ENCODE measurements around the gene ISCU.
"Not testable (repeated sequence)": the region's sequence is repeated elsewhere in the genome, so short reads cannot be mapped to it uniquely, and the experiment has no call there.

ISCU gene

DNA sequence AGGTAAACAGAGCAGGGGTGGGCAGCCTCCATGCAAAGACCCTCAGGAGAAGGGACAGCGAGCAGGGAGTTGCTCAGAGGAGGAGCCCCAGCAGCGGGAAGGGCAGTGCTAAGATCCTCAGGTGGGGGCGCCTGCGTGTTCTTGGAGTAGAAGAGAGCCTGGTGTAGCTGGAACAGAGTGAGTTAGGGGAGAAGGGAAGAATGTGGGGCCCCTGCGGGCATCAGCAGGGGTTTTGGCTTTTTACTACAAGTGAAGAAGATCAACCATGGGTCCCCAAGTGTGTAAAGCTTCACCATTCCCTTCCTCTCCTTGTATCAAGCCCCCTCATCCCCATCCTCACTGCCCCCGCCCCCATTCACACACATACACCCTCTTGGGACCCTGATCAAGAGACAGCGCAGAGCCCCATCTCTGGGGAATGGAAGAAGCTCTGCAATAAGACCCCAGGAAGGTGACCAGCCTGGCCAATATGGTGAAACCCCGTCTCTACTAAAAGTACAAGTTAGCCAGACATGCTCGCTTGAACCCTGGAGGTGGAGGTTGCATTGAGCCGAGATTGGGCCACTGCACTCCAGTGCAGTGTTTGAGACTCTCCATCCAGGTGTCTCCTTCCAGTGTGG lies 45.7 kb downstream of the ISCU start:
- no peak for DNase-seq

DNA sequence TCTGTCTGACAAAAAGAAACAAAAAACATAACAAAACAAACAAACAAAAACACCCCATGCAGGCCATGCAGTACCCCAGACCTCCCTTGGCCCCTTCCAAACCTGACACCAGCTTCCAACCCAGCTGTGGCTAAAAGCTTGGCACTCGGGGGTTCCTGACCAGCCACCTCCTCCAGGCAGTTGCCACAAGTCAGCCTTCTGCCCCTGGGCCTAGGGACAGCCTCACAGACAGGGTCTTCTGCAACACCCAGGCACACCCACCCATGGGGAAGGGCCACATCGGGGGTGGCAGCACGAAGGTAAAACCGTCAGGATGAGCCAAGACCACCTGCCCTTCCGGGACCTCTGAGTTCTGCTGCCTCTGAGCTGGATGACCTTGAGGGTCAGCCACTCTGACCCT lies 46.2 kb downstream of the ISCU start:
- no peak for DNase-seq

DNA sequence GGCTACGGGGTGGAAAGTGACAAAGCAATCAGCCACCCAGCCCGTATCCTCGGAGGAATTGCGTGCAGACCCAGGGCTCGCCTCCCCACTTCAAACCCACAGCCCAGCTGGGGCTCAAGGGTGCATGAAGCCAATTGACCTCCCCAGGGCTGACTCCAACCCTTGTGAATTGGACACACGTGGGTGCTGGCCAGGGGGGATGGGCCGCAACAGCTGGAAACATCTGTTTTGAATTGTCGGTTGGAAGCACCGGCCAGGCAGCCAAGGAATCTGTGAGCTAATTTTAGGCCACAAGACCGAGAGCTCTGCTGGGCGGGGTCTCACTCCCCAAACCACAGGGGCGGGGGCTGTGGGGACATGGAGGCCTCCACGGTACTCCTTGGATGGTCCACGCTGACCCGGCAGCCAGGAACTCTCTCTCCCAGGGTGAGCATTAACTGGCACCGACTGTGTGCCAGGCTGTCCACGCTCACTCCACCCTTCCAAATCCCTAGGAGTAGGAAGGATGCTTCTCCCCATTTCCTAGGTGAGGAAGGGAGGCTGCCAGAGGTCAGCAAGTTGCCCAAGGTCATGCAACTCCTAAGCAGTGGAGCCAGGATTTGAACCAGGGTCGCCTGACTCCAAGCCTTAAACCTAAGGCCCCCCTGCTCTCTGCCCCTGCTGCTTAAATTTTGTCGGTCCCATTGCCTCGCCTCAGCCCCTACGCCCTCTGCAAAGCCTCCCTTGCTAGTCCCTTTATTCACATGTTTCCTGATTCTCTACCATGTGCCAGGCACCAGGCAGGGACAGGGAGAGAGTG lies 47.3 kb downstream of the ISCU start:
- DNase-seq = no peak

GRCh38 chr12:108610336-108610815 lies 48.0 kb downstream of the ISCU start:
- DNase-seq = no peak

DNA sequence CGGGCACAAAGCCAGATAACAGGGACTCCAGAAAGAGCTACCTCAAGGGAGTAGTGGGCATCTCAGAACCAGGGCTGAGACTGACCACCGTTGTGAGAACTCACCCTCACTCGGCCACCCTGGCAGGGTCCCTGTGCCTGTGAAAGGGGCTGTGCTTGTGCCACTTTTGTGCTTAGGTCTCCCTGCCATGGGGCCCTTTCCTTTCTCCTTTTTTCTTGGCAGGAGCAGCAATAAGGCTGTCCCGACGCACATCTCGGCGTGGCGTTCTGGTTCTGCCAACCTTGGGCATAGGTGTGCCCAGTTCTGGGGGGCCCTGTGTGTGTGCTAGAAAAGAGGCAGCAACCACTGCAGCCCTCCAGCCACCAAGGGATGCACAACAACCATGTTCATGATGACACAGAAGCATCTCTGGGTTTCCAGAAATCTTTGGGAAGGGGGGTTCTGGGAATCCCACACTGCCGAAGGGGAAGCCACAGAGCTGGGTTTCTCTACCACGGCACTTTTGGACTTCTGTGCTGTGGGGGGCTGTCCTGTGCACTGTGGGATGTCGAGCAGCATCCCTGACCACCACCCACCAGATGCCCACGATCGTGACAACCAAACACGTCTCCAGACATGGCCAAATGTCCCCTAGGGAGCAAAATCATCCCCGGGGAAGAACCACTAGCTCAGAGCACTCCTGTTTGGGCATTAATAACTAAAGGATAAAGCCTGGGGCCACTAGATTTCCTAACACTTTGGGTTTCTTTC lies 48.6 kb downstream of the ISCU start:
- no peak for DNase-seq

DNA sequence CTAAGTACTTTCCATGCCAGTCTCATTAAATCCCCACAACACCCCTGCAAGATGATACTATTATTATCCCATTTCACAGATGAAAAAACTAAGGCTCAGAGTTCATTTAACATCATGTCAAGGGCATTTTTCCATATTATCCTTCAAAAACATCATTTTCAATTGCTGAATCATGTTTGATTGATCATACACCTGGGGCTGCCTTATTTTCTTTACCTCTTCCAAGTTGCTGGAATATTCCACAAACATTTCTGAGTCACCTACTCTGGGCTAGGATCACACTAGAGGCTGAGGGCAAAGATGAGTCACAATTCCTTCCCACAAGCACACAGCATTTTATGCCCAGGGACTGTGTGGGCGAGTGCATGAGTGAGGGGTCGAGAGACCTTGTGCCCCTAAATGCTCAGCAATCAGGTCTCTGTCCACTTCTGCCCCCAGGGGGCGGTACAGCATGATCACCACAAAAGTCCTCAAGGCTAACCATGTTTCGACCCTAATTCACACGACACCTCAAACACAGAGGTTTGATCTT lies 49.6 kb downstream of the ISCU start:
- DNase-seq = no peak

DNA sequence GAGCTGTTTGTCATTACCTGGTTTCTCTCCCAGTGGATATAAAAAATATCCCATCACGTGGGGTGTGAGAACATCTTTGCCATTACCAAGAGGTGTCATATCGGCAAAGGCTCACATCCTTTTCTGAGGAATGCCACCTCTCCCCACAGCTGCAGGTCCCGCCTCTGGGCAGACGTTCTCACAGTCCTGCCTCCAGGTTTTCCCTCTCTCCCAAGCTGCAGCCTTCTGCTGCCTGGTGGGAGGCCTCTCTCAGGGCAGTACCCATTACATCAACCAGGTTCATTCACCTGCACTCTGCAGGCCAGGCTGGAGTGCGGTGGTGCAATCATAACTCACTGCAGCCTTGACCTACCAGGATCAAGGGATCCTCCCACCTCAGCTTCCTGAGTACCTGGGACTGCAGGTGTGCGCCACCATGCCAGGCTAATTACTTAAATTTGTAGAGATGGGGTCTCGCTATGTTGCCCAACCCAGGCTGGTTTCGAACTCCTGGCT lies 50.4 kb downstream of the ISCU start:
- no peak for DNase-seq

DNA sequence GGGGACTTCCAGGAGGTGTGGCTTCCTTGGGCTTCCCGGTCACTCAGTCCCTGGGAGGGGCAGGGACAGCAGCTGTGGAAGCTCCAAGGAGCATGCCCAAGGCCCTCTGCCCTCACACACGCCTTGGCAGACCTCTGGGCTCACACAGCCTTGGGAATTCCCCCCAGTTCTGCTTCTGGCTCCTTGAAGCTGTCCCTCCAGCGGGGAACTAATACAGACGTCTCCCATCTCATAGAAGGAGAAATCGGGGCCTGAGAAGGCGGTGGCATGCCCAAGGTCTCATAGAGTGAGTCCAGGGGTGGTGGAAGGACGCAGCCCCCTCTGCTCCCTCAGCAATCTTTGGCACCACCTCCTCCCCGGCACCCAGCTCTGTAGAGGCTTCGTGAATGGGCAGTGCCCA lies 51.2 kb downstream of the ISCU start:
- no peak for DNase-seq

DNA sequence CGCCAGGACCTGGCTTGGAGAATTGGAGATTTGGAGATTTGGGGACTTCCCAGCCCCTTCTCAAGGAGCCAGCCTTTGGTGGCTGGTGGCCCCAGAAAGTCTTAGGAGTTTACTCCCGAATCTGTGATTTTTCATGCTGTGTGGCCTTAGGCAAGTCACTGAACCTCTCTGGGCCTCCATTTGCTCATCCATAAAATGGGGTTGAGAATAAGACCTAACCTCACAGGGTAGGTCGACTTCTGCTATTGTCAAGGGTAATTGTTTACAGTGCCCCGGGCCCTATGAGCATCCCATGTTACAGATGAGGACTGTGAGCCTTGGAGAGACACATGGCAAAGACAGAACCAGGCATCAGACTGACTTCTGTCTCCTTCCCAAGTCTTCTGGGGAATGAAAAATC lies 51.6 kb downstream of the ISCU start:
- DNase-seq = no peak

- no peak for DNase-seq
Measured at GRCh38 chr12:108614639-108615038, 52.2 kb downstream of the ISCU start.

DNA sequence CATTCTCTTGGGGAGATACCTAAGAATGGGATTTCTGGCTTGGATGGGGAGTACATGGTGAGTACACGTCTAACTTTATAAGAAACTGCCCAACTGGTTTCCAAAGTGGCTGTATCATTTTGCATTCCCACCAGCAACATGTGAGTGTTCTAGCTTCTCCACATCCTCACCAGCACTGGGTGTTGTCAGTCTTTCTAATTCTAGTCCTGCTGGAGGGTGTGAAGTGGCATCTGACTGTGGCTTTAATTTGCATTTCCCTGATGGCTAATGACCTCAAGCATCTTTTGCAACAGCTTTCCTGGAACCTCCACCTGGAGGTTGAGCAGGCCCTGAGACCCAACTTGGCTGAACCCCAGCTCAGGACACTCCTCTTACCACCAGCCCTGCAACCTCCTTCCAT lies 53.5 kb downstream of the ISCU start:
- DNase-seq = no peak

GRCh38 chr12:108616359-108616758 lies 54.0 kb downstream of the ISCU start:
- DNase-seq = no peak

DNA sequence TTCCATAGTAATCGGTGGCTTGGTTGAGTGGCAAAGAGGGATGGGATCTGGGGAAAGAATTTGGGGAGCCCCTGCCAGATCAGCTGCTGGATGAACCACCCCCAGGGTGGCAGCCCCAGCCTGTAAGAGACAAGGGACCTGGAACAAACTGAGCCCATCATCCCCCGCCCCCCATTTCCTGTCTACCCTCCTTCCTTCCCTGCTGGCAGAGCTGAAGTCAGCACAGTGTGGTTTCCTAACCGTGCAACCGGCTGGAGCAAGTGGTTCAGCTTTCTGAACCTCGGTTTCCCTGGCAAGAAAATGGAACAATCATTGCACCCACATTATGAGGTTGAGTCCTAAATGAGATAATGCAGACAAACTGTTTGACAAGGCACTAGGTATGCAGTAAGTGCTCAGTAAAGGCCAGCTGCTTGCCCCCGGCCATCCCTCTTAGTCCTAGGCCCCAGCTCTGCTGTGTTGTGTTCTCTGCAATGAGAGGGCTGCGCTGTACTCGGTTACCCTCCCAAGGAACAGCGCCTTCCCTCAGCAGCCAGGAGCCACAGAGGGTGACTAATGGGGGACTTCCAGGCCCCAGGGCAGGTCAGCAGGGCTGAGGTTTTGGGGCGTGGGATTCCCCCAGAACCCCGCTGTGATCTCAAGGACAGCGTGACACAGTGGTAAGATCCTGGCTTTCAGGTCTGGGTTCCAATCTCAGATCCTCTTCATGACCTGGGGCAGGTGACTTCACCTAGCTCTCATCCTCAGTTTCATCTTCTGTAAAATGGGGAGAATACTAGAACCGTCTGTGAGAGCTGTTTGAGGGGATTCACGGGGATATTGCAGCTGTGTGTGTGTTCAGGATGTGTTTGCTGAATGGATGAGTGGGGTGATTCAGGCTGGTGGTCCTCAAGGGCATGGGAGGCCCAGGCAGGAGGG lies 54.8 kb downstream of the ISCU start:
- no peak for DNase-seq

- DNase-seq = no peak
Measured at GRCh38 chr12:108618079-108618952, 55.9 kb downstream of the ISCU start.

GRCh38 chr12:108618953-108619274 lies 56.5 kb downstream of the ISCU start:
- not testable (repeated sequence) for DNase-seq
